ENCODE measurements around the gene ARCN1.

DNA sequence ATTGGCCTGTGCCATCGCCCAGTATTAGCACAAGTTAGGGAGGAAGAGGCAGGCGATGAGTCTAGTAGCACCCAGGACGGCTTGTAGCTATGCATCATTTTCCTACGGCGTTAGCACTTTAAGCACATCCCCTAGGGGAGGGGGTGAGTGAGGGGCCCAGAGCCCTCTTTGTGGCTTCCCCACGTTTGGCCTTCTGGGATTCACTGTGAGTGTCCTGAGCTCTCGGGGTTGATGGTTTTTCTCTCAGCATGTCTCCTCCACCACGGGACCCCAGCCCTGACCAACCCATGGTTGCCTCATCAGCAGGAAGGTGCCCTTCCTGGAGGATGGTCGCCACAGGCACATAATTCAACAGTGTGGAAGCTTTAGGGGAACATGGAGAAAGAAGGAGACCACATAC, 36.9 kb upstream of the ARCN1 start:
- TF ChIP-seq CTCF (IDR thresholded peaks at IDR 0.05) (no peak), EZH2 (IDR thresholded peaks at IDR 0.05; ENCODE audit: borderline replicate concordance, insufficient read depth, low read depth, low read length, poor library complexity, severe bottlenecking) (no peak)

All from B cell (primary cell).